DND-41 (cell line): Measurements from ENCODE around the gene PCBP4.

ENCODE experiments used
- ATAC-seq: fragments of 200-7000 bp; cut with Tn5 transposase; 3 replicates; pipeline ENCODE4 v1.9.1; 2021; ENCODE audit warnings: low read depth; ENCODE audit not compliant: insufficient read depth
- DNase-seq: peaks from one replicate; pipeline ENCODE4 v3.0.0-alpha.2; 2020
- H2AFZ ChIP-seq: 2 replicates; pipeline ENCODE4 v1.6.0; 2012; ENCODE audit warnings: low read depth, low read length
- H3K27ac ChIP-seq: 2 replicates; pipeline ENCODE4 v1.5.1; 2012; ENCODE audit warnings: low read length, inconsistent platforms
- H3K27me3 ChIP-seq: fragments of 200-600 bp; sonication (generic); 2 replicates; pipeline ENCODE4 v1.6.0; 2012; ENCODE audit warnings: low read length, mild to moderate bottlenecking, inconsistent platforms; ENCODE audit not compliant: insufficient read depth, poor library complexity
- H3K36me3 ChIP-seq: 2 replicates; pipeline ENCODE4 v1.5.1; 2012; ENCODE audit warnings: low read length, inconsistent platforms; ENCODE audit not compliant: insufficient read depth
- H3K4me1 ChIP-seq: 2 replicates; pipeline ENCODE4 v1.5.1; 2012; ENCODE audit warnings: mild to moderate bottlenecking, low read length; ENCODE audit not compliant: insufficient read depth
- H3K4me2 ChIP-seq: 2 replicates; pipeline ENCODE4 v1.6.0; 2012; ENCODE audit warnings: mild to moderate bottlenecking, moderate library complexity, low read length, inconsistent platforms; ENCODE audit not compliant: insufficient read depth
- H3K4me3 ChIP-seq, 2 experiments: fragments of 200-600 bp in 1 of 2; shearing (Covaris generic) in 1 of 2; 2 replicates each; pipeline ENCODE4 v1.5.1; 2012 to 2016; ENCODE audit warnings: inconsistent platforms in 2 of 2, low read length in 2 of 2, mild to moderate bottlenecking in 2 of 2, low read depth in 1 of 2, moderate library complexity in 1 of 2
- H3K79me2 ChIP-seq: 2 replicates; pipeline ENCODE4 v1.6.0; 2012; ENCODE audit warnings: low read length, inconsistent platforms; ENCODE audit not compliant: insufficient read depth
- H3K9ac ChIP-seq: 2 replicates; pipeline ENCODE4 v1.6.0; 2012; ENCODE audit warnings: low read depth, mild to moderate bottlenecking, inconsistent platforms, low read length, moderate library complexity
- H3K9me3 ChIP-seq: 2 replicates; pipeline ENCODE4 v1.5.1; 2012; ENCODE audit warnings: low read length, moderate library complexity, mild to moderate bottlenecking, inconsistent platforms; ENCODE audit not compliant: insufficient read depth, severe bottlenecking
- H4K20me1 ChIP-seq: 2 replicates; pipeline ENCODE4 v1.6.0; 2012; ENCODE audit warnings: low read length; ENCODE audit not compliant: insufficient read depth
- CTCF ChIP-seq: IDR thresholded peaks from 2 replicates; pipeline ENCODE4 v1.5.1; 2012; ENCODE audit warnings: borderline replicate concordance, low read length, moderate library complexity, mild to moderate bottlenecking; ENCODE audit not compliant: poor library complexity, severe bottlenecking; ENCODE audit errors: extremely low read depth
- EZH2 ChIP-seq: IDR thresholded peaks from 3 replicates; pipeline ENCODE4 v1.6.1; 2012; ENCODE audit warnings: borderline replicate concordance, low read depth, mild to moderate bottlenecking, moderate library complexity, low read length, inconsistent platforms; ENCODE audit not compliant: severe bottlenecking

The PCBP4 gene

GRCh38 chr3:51957520-51958205 lies 9.6 kb downstream of the PCBP4 start:
- no peak for ATAC-seq
- DNase-seq, result no peak
- Histone ChIP-seq H3K4me2 (no peak overlapping the region), H3K27ac (no peak overlapping the region), H2AFZ (no peak overlapping the region), H3K27me3 (no peaks in the 10 kb centered on the region), H4K20me1 (no peaks in the 10 kb centered on the region), H3K79me2 (no peaks in the 10 kb centered on the region), H3K9ac (no peak overlapping the region), H3K4me1 (no peaks in the 10 kb centered on the region), H3K9me3 (no peaks in the 10 kb centered on the region), H3K36me3 (no peaks in the 10 kb centered on the region), H3K4me3 (no peak overlapping the region)
- no peak for TF ChIP-seq EZH2
- no peak for TF ChIP-seq CTCF

DNA sequence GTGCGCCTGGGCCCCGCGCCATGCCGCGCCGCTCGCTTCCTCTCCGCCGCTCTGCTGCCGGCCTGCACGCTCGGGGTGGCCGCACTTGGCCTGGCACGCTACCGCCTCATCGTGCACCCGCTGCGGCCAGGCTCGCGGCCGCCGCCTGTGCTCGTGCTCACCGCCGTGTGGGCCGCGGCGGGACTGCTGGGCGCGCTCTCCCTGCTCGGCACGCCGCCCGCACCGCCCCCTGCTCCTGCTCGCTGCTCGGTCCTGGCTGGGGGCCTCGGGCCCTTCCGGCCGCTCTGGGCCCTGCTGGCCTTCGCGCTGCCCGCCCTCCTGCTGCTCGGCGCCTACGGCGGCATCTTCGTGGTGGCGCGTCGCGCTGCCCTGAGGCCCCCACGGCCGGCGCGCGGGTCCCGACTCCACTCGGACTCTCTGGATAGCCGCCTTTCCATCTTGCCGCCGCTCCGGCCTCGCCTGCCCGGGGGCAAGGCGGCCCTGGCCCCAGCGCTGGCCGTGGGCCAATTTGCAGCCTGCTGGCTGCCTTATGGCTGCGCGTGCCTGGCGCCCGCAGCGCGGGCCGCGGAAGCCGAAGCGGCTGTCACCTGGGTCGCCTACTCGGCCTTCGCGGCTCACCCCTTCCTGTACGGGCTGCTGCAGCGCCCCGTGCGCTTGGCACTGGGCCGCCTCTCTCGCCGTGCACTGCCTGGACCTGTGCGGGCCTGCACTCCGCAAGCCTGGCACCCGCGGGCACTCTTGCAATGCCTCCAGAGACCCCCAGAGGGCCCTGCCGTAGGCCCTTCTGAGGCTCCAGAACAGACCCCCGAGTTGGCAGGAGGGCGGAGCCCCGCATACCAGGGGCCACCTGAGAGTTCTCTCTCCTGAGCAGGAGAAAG lies 11.1 kb downstream of the PCBP4 start:
- no peak overlapping the region for H3K9ac ChIP-seq
- peak; percentile 25 for TF ChIP-seq CTCF
- no peak for TF ChIP-seq EZH2
- peak; percentile 46 for ATAC-seq
- H3K4me1 ChIP-seq, result no peaks in the 10 kb centered on the region
- no peaks in the 10 kb centered on the region for H3K79me2 ChIP-seq
- no peak overlapping the region for H3K27ac ChIP-seq
- no peak overlapping the region for H3K4me2 ChIP-seq
- DNase-seq, result no peak
- H3K4me3 ChIP-seq, result no peak overlapping the region
- no peaks in the 10 kb centered on the region for H3K9me3 ChIP-seq
- no peaks in the 10 kb centered on the region for H4K20me1 ChIP-seq
- no peaks in the 10 kb centered on the region for H3K27me3 ChIP-seq
- H2AFZ ChIP-seq, result no peak overlapping the region
- no peaks in the 10 kb centered on the region for H3K36me3 ChIP-seq

GRCh38 chr3:51955175-51955892 lies 11.9 kb downstream of the PCBP4 start, which contains the start of gene GPR62:
Gene GPR62 (plus strand): TSS chr3:51955381. CDS start chr3:51955653, 272 bp downstream.
- ATAC-seq (peak; percentile 56), DNase-seq (no peak)
- Histone ChIP-seq H3K36me3 (no peaks in the 10 kb centered on the region), H3K27ac (no peak within 1 kb of the TSS), H3K27me3 (no peaks in the 10 kb centered on the region), H3K9ac (no peak within 1 kb of the TSS), H4K20me1 (no peaks in the 10 kb centered on the region), H2AFZ (no peak within 1 kb of the TSS), H3K9me3 (no peaks in the 10 kb centered on the region), H3K4me1 (no peaks in the 10 kb centered on the region), H3K4me3 (no peak within 1 kb of the TSS), H3K79me2 (no peaks in the 10 kb centered on the region), H3K4me2 (no peak within 1 kb of the TSS)
- TF ChIP-seq EZH2 (no peak), CTCF (no peak)
